GM08714 (cell line): ENCODE results near the gene TSPAN14.

Experiments
- H3K4me3 ChIP-seq: fragments of 200-500 bp; sonication (Bioruptor generic); 2 replicates; pipeline ENCODE4 v1.5.1; 2014; ENCODE audit warnings: mild to moderate bottlenecking, low read length, inconsistent platforms
- ZNF274 ChIP-seq: IDR thresholded peaks from 2 replicates; pipeline ENCODE4 v1.6.1; 2012; ENCODE audit warnings: mild to moderate bottlenecking, low read depth, low read length

TSPAN14 gene

GRCh38 chr10:80517416-80518142 is 63.5 kb downstream of the TSPAN14 start:
- no peak for TF ChIP-seq ZNF274
- H3K4me3 ChIP-seq: no peak overlapping the region

DNA sequence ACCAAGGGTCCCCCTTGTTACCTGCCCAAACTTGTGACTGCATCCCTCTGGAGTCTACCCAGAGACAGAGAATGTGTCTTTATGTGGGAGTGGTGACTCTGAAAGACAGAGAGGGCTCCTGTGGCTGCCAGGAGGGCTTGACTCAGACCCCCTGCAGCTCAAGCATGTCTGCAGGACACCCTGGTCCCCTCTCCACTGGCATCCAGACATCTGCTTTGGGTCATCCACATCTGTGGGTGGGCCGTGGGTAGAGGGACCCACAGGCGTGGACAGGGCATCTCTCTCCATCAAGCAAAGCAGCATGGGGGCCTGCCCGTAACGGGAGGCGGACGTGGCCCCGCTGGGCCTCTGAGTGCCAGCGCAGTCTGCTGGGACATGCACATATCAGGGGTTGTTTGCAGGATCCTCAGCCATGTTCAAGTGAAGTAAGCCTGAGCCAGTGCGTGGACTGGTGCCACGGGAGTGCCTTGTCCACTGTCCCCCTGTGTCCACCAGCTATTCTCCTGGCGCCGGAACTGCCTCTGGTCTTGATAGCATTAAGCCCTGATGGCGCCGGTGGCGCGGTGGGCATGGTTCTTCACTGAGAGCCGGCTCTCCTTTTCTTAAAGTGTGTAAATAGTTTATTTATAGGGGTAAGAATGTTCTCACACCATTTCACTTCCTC is 64.2 kb downstream of the TSPAN14 start:
- H3K4me3 ChIP-seq: no peak overlapping the region
- no peak for TF ChIP-seq ZNF274

GRCh38 chr10:80518807-80519360 is 64.8 kb downstream of the TSPAN14 start:
- no peak for TF ChIP-seq ZNF274

DNA sequence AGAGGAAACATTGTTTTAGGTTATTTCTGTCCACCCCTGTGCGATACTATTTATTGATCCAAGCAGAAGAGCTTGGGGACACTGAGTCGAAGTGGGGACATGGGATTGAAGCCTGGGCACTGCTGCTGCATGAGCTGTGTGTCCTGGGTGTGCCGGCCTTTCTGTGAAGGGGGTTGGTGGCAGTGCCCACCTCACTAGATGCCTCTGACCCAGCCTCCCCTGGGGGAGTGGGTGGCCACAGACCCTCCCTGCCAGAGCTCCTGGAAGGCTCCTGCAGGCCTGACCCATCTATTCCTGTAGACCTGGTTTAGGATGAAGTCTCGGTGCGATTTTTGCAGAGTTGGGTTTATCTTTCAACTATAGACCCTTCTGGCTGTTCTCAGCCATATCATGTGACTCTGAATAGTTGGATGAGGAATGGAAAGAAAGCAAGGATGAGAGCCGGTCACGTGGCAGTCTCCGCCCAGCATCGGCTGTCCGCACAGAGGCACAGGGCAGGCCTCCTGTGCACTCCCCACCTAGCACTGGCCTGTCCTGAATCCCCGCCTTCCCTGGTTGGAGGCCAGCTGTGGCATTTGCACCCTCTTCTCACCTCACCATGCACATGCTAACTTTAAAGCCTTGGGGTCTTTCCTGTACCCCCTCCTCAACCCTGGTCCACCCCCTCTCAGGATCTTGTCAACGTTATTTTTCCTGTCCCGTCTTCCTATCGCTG is 66.0 kb downstream of the TSPAN14 start:
- no peak for TF ChIP-seq ZNF274
- H3K4me3 ChIP-seq: no peak overlapping the region

More at GRCh38 chr10:80518807-80519360, 64.8 kb downstream of the TSPAN14 start:
- H3K4me3 ChIP-seq: no peak overlapping the region

DNA sequence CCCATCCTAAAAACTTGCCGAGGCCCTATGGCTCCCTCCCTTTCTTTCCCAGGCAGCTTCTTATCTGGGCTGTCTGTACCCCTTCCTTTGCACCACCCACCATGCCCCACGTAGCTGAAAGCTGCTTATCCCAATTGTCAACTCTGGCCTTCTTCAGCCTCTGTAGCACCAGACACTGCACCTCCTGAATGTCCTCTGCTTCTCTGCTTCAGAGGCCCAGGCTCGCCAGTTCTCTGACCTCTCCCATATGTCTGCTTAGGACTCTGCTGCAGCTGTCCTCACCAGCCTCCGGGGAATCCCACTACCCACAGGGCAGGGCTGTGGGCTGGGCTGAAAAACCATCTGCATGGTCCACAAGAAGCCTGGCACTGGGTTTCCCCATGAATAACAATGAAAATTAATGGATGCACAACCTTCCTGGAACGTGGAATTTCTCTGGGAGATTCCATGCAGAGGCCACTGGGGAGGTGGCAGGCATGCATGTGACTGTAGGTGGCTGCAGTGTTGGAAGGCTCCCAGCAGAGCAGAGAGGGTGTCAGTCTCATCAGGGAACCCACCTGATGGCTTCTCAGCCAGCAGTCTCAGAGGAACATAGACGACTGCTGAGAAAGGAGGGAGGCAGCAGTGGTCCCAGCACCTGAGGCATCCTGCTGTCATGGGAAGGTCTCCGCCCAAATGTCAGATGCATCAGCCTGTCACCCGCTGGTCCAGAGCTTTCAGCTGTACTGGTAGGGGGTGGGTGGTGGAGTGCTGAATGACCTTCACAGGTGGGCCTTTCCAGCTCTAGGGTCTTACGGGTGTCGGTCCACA is 66.8 kb downstream of the TSPAN14 start:
- TF ChIP-seq ZNF274: no peak
- no peak overlapping the region for H3K4me3 ChIP-seq

- H3K4me3 ChIP-seq: no peak overlapping the region
- TF ChIP-seq ZNF274: no peak
Measured at GRCh38 chr10:80522756-80523363, 68.8 kb downstream of the TSPAN14 start.

DNA sequence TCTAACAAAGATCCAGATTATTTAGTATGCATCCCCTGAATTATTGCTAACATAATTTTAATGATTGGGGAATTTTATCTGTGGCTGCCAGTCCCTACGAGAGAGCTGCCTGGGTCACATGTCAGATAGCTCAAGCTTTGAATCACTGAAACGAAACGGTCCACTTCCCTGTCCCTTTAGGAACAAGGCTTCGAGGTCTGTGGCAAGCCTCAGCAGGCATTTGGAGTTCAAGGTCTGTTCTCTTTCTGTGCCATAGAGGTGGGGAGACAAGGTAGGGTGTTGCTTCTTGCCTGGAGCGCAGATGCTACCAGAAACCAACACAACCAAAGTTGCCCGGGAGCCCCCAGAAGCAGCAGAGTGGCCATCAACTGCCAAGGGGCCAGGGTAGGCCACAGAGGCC is 69.7 kb downstream of the TSPAN14 start:
- H3K4me3 ChIP-seq: no peak overlapping the region
- no peak for TF ChIP-seq ZNF274

DNA sequence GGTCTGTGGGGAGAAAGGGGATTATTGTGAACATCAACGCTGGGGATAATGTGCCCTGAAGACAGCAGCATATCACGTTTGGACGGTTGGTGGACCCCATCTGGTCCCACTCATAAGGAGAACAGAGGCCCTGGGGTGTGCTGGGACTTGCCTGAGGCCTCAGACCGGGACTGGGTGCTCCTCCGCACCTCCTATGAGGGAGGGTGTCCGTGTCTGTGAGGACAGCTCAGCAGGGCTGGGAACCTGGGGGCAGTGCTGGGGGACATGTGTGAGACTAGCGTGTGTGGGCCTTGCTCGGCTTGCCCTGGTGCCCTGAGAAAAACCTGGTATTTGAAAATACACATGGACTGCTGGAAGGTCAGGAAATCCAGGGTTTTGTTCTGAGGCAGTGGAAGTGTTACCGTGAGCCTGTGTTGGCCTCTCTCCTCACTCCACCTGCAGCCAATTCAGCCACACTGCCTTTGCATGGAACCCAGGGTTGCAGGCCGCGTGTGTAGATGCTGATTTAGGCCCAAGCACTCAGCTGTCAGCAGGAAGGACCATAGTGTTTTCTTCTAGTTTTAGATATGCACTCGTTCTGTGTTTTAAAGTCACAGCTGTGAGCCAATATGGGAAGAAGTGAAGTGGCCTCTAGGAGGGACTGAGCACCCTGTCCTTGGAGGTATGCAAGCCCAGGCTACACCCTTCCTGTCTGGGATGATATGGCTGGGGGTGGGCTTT is 70.2 kb downstream of the TSPAN14 start:
- no peak overlapping the region for H3K4me3 ChIP-seq
- no peak for TF ChIP-seq ZNF274

GRCh38 chr10:80526218-80526617 is 72.1 kb downstream of the TSPAN14 start:
- no peak for TF ChIP-seq ZNF274
- H3K4me3 ChIP-seq: no peak overlapping the region

DNA sequence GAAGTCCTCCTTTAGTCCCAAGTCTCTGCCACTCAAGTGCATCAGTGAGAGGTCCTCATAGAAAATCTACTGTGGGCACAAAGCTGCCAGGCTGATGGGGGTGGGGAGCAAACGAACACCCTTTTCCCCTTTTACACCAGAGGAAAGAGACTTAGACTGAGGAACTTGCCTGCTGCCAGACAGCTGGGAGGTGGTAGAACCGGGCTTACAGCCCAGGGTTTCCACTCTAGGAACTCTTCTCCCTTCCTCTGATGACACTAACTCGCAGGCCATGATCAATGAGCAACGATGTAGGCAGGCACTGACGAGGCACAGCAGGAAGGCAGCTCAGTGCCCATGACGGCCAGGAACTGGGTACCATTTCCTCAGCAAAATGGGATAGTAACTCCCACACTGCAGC is 72.6 kb downstream of the TSPAN14 start:
- H3K4me3 ChIP-seq: no peak overlapping the region
- TF ChIP-seq ZNF274: no peak

DNA sequence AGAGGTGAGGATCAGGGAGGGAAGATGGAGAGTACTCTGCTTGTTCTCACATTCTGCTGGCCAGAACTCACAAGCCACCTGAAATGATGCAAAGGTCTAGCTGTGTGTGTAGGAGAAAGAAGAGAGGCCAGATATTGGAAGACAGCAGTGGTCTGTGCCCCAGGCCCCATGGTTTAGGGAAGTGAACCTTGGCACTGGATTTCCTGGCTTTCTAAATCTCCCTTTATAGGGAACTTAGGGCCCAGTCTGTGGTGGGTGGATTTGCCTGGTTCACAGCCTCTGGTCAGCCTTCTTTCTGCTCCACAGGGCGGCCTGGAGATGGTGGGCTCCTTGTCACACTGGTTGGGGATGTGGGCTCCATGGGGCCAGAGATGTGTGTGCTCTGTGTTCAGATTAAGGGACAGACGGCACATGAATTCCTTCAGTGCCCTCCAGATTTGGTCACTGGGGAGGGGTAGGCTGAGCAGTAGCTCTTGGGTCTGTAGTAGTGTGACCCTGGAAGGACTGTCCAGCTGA is 74.1 kb downstream of the TSPAN14 start:
- no peak for TF ChIP-seq ZNF274
- no peak overlapping the region for H3K4me3 ChIP-seq

GRCh38 chr10:80528901-80529300 is 74.8 kb downstream of the TSPAN14 start:
- no peak for TF ChIP-seq ZNF274
- H3K4me3 ChIP-seq: no peak overlapping the region

GRCh38 chr10:80529604-80530003 is 75.5 kb downstream of the TSPAN14 start:
- H3K4me3 ChIP-seq: no peak overlapping the region
- no peak for TF ChIP-seq ZNF274
